C4-2B (cell line): ENCODE results near the gene ACP1.

ENCODE experiments used
- H3K27ac ChIP-seq: fragments of 450-650 bp; 2 replicates; pipeline ENCODE4 v1.5.1; 2017
- CTCF ChIP-seq: fragments of 450-650 bp; conservative IDR thresholded peaks from 2 replicates; pipeline ENCODE4 v1.5.1; 2017; ENCODE audit warnings: mild to moderate bottlenecking
- ZFX ChIP-seq: fragments of 450-650 bp; IDR thresholded peaks from 2 replicates; pipeline ENCODE4 v1.6.1; 2017

The ACP1 gene

GRCh38 chr2:231521-232185, 33.1 kb upstream of the ACP1 start:
- H3K27ac ChIP-seq: no peak overlapping the region
- TF ChIP-seq CTCF (no peak), ZFX (no peak)

- H3K27ac ChIP-seq: no peak overlapping the region
- TF ChIP-seq ZFX (no peak), CTCF (no peak)
Observed at GRCh38 chr2:233030-233429, 31.7 kb upstream of the ACP1 start.

- no peak overlapping the region for H3K27ac ChIP-seq
- no peak for TF ChIP-seq CTCF
- no peak for TF ChIP-seq ZFX
Observed at GRCh38 chr2:234421-234820, 30.3 kb upstream of the ACP1 start.

GRCh38 chr2:236993-237539, 27.7 kb upstream of the ACP1 start:
- TF ChIP-seq CTCF: no peak
- TF ChIP-seq ZFX: no peak
- no peak overlapping the region for H3K27ac ChIP-seq

- no peak for TF ChIP-seq CTCF
- no peak for TF ChIP-seq ZFX
- no peak overlapping the region for H3K27ac ChIP-seq
Observed at GRCh38 chr2:237878-238277, 26.9 kb upstream of the ACP1 start.

GRCh38 chr2:238431-238830, 26.3 kb upstream of the ACP1 start:
- no peak for TF ChIP-seq ZFX
- TF ChIP-seq CTCF: no peak
- no peak overlapping the region for H3K27ac ChIP-seq

GRCh38 chr2:238869-239268, 25.9 kb upstream of the ACP1 start:
- H3K27ac ChIP-seq: no peak overlapping the region
- TF ChIP-seq ZFX (no peak), CTCF (no peak)
